Gastrocnemius medialis (tissue), 4 donors: ENCODE measurements around the gene C1orf122.

ENCODE experiments used
- POLR2A ChIP-seq, 2 donors: fragments of 450-650 bp; IDR thresholded peaks; one replicate each; pipeline ENCODE4 v1.6.1; 2017; ENCODE audit warnings: antibody characterized with exemption in 2 of 2, mild to moderate bottlenecking in 2 of 2, moderate library complexity in 2 of 2
- TF ChIP-seq, protein P1 (sequence below), 5 experiments: fragments of 450-650 bp in 3 of 5; fragments of 200-600 bp in 2 of 5; sonication (generic) in 2 of 5; IDR thresholded peaks in 4 of 5; conservative IDR thresholded peaks in 1 of 5; 1 replicate in 4 of 5; 2 replicates in 1 of 5; pipeline ENCODE4 v1.5.1; 2016 to 2019; ENCODE audit warnings: antibody characterized with exemption in 5 of 5, mild to moderate bottlenecking in 3 of 5, moderate library complexity in 3 of 5

DNA sequence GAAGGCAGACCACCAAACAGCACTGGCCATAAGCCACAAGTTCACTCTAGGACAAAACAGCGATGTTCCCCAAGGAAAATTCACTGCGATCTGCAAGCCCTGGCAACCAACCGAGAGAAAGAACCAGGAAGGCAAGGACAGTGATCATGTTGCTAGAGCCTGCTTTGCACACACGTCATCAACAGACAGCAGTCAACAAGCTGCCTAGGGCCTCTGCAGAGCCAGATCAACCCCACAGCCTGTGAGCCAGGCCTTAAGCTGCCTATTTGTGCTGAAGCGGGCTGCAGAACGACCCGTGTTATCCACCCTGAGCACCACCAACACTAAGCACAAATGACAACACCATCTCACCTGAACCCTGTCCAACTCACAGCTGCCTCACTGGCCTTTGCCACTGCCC, 6.7 kb downstream of the C1orf122 start:
- TF ChIP-seq, protein P1, sequence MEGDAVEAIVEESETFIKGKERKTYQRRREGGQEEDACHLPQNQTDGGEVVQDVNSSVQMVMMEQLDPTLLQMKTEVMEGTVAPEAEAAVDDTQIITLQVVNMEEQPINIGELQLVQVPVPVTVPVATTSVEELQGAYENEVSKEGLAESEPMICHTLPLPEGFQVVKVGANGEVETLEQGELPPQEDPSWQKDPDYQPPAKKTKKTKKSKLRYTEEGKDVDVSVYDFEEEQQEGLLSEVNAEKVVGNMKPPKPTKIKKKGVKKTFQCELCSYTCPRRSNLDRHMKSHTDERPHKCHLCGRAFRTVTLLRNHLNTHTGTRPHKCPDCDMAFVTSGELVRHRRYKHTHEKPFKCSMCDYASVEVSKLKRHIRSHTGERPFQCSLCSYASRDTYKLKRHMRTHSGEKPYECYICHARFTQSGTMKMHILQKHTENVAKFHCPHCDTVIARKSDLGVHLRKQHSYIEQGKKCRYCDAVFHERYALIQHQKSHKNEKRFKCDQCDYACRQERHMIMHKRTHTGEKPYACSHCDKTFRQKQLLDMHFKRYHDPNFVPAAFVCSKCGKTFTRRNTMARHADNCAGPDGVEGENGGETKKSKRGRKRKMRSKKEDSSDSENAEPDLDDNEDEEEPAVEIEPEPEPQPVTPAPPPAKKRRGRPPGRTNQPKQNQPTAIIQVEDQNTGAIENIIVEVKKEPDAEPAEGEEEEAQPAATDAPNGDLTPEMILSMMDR (IDR thresholded peaks at IDR 0.05 in 4 of 5, conservative IDR thresholded peaks at IDR 0.05 in 1 of 5): no peak
- TF ChIP-seq POLR2A (IDR thresholded peaks at IDR 0.05): no peak
